Activated naive CD8-positive, alpha-beta T cell treated with anti-CD3 and anti-CD28 coated beads for 36 hours (primary cell): ENCODE data around the gene POLR3GL. TPM values are rescaled to one million over a fixed set of nuclear protein-coding genes. Genes with fewer than 3 reads are reported as not detected.

Experiments used
- DNase-seq: peaks from one replicate; pipeline ENCODE4 v3.0.0; 2021
- H3K27ac Mint-ChIP-seq: one replicate; pipeline ENCODE4 v1.8.0; 2022; ENCODE audit warnings: mild to moderate bottlenecking, moderate library complexity, mixed read lengths
- H3K27me3 Mint-ChIP-seq: one replicate; pipeline ENCODE4 v1.8.0; 2022; ENCODE audit warnings: mild to moderate bottlenecking, mixed read lengths
- H3K36me3 Mint-ChIP-seq: one replicate; pipeline ENCODE4 v1.8.0; 2021; ENCODE audit warnings: mild to moderate bottlenecking, mixed read lengths
- H3K4me1 Mint-ChIP-seq: one replicate; pipeline ENCODE4 v1.8.0; 2021; ENCODE audit warnings: mixed read lengths
- H3K4me3 Mint-ChIP-seq: one replicate; pipeline ENCODE4 v1.8.0; 2022; ENCODE audit warnings: mild to moderate bottlenecking, moderate library complexity, mixed read lengths
- H3K9me3 Mint-ChIP-seq: one replicate; pipeline ENCODE4 v1.8.0; 2022; ENCODE audit warnings: mixed read lengths
- total RNA-seq, 2 experiments: library from RNA; stranded (reverse); gene quantifications; one replicate each; pipeline ENCODE4 v1.2.3, GENCODE V29; 2021

The POLR3GL gene
- total RNA-seq, 2 experiments from 2014 or later = 21.1 to 21.9 TPM

GRCh38 chr1:145936247-145936646, 28.2 kb upstream of the POLR3GL start:
- H3K27me3 Mint-ChIP-seq = no peaks in the 10 kb centered on the region
- no peak overlapping the region for H3K27ac Mint-ChIP-seq
- no peak for DNase-seq
- H3K4me1 Mint-ChIP-seq = peaks cover 17% of the 10 kb centered on the region
- H3K9me3 Mint-ChIP-seq = no peaks in the 10 kb centered on the region
- H3K4me3 Mint-ChIP-seq = no peak overlapping the region
- H3K36me3 Mint-ChIP-seq = peaks cover 11% of the 10 kb centered on the region

GRCh38 chr1:145937436-145937835, 27.1 kb upstream of the POLR3GL start:
- H3K27me3 Mint-ChIP-seq = no peaks in the 10 kb centered on the region
- DNase-seq = no peak
- H3K4me3 Mint-ChIP-seq = no peak overlapping the region
- no peak overlapping the region for H3K27ac Mint-ChIP-seq
- no peaks in the 10 kb centered on the region for H3K9me3 Mint-ChIP-seq
- H3K36me3 Mint-ChIP-seq = peaks cover 10% of the 10 kb centered on the region
- peaks cover 11% of the 10 kb centered on the region for H3K4me1 Mint-ChIP-seq

GRCh38 chr1:145942405-145942804, 22.1 kb upstream of the POLR3GL start:
- no peak for DNase-seq

GRCh38 chr1:145942871-145943270, 21.6 kb upstream of the POLR3GL start:
- peak overlapping the region; percentile 31 for H3K27ac Mint-ChIP-seq

More at GRCh38 chr1:145942405-145942804, 22.1 kb upstream of the POLR3GL start:
- H3K27me3 Mint-ChIP-seq = no peaks in the 10 kb centered on the region
- H3K9me3 Mint-ChIP-seq = no peaks in the 10 kb centered on the region
- no peak overlapping the region for H3K27ac Mint-ChIP-seq
- no peak overlapping the region for H3K4me3 Mint-ChIP-seq
- H3K36me3 Mint-ChIP-seq = peaks cover 12% of the 10 kb centered on the region
- peaks cover 3% of the 10 kb centered on the region for H3K4me1 Mint-ChIP-seq

GRCh38 chr1:145944532-145944931, 20.0 kb upstream of the POLR3GL start:
- Mint-ChIP-seq H3K4me1 (peaks cover 10% of the 10 kb centered on the region), H3K27me3 (no peaks in the 10 kb centered on the region), H3K27ac (no peak overlapping the region), H3K4me3 (no peak overlapping the region), H3K9me3 (no peaks in the 10 kb centered on the region), H3K36me3 (peaks cover 15% of the 10 kb centered on the region)
- DNase-seq = no peak

More at GRCh38 chr1:145942871-145943270, 21.6 kb upstream of the POLR3GL start:
- Mint-ChIP-seq H3K27me3 (no peaks in the 10 kb centered on the region), H3K9me3 (no peaks in the 10 kb centered on the region), H3K36me3 (peaks cover 12% of the 10 kb centered on the region), H3K4me3 (no peak overlapping the region), H3K4me1 (peaks cover 3% of the 10 kb centered on the region)
- DNase-seq = no peak

- Mint-ChIP-seq H3K27ac (no peak overlapping the region), H3K36me3 (peaks cover 18% of the 10 kb centered on the region), H3K27me3 (no peaks in the 10 kb centered on the region), H3K9me3 (no peaks in the 10 kb centered on the region), H3K4me1 (peaks cover 24% of the 10 kb centered on the region), H3K4me3 (no peak overlapping the region)
- DNase-seq = no peak
Observed at GRCh38 chr1:145946477-145946986, 18.0 kb upstream of the POLR3GL start.

- DNase-seq = no peak
- Mint-ChIP-seq H3K36me3 (peaks cover 18% of the 10 kb centered on the region), H3K4me3 (no peak overlapping the region), H3K27ac (no peak overlapping the region), H3K27me3 (no peaks in the 10 kb centered on the region), H3K4me1 (peaks cover 28% of the 10 kb centered on the region), H3K9me3 (no peaks in the 10 kb centered on the region)
Observed at GRCh38 chr1:145947551-145947950, 16.9 kb upstream of the POLR3GL start.

- DNase-seq = no peak
- H3K27me3 Mint-ChIP-seq = no peaks in the 10 kb centered on the region
- H3K27ac Mint-ChIP-seq = no peak overlapping the region
- H3K4me3 Mint-ChIP-seq = no peak overlapping the region
- peaks cover 15% of the 10 kb centered on the region for H3K36me3 Mint-ChIP-seq
- H3K9me3 Mint-ChIP-seq = no peaks in the 10 kb centered on the region
- peaks cover 36% of the 10 kb centered on the region for H3K4me1 Mint-ChIP-seq
Observed at GRCh38 chr1:145949219-145949618, 15.3 kb upstream of the POLR3GL start.

GRCh38 chr1:145951526-145951925, 13.0 kb upstream of the POLR3GL start:
- H3K36me3 Mint-ChIP-seq = peaks cover 15% of the 10 kb centered on the region
- no peaks in the 10 kb centered on the region for H3K9me3 Mint-ChIP-seq
- H3K4me1 Mint-ChIP-seq = peaks cover 53% of the 10 kb centered on the region
- no peak overlapping the region for H3K27ac Mint-ChIP-seq
- H3K27me3 Mint-ChIP-seq = no peaks in the 10 kb centered on the region
- no peak overlapping the region for H3K4me3 Mint-ChIP-seq
- DNase-seq = no peak

GRCh38 chr1:145952903-145953302, 11.6 kb upstream of the POLR3GL start:
- Mint-ChIP-seq H3K4me3 (no peak overlapping the region), H3K9me3 (no peaks in the 10 kb centered on the region), H3K4me1 (peaks cover 55% of the 10 kb centered on the region), H3K27ac (no peak overlapping the region), H3K36me3 (peaks cover 15% of the 10 kb centered on the region), H3K27me3 (no peaks in the 10 kb centered on the region)
- DNase-seq = no peak

GRCh38 chr1:145953861-145954260, 10.6 kb upstream of the POLR3GL start:
- Mint-ChIP-seq H3K4me3 (no peak overlapping the region), H3K9me3 (no peaks in the 10 kb centered on the region), H3K27ac (no peak overlapping the region), H3K36me3 (peaks cover 13% of the 10 kb centered on the region), H3K27me3 (no peaks in the 10 kb centered on the region), H3K4me1 (peaks cover 62% of the 10 kb centered on the region)
- no peak for DNase-seq

GRCh38 chr1:145955436-145955835, 9.1 kb upstream of the POLR3GL start:
- H3K4me1 Mint-ChIP-seq = peaks cover 63% of the 10 kb centered on the region
- H3K4me3 Mint-ChIP-seq = peak overlapping the region; percentile 4
- H3K27me3 Mint-ChIP-seq = no peaks in the 10 kb centered on the region
- H3K36me3 Mint-ChIP-seq = peaks cover 13% of the 10 kb centered on the region
- H3K27ac Mint-ChIP-seq = no peak overlapping the region
- DNase-seq = no peak
- no peaks in the 10 kb centered on the region for H3K9me3 Mint-ChIP-seq

GRCh38 chr1:145956361-145956760, 8.1 kb upstream of the POLR3GL start:
- Mint-ChIP-seq H3K27me3 (no peaks in the 10 kb centered on the region), H3K9me3 (no peaks in the 10 kb centered on the region), H3K4me3 (peak overlapping the region; percentile 97), H3K27ac (peak overlapping the region; percentile 92), H3K4me1 (peaks cover 57% of the 10 kb centered on the region), H3K36me3 (peaks cover 19% of the 10 kb centered on the region)
- no peak for DNase-seq

- no peak for DNase-seq
- Mint-ChIP-seq H3K9me3 (no peaks in the 10 kb centered on the region), H3K4me1 (peaks cover 55% of the 10 kb centered on the region), H3K4me3 (peak overlapping the region; percentile 97), H3K27me3 (no peaks in the 10 kb centered on the region), H3K36me3 (peaks cover 22% of the 10 kb centered on the region), H3K27ac (peak overlapping the region; percentile 92)
Observed at GRCh38 chr1:145956781-145957442, 7.6 kb upstream of the POLR3GL start.

GRCh38 chr1:145957443-145958319, 6.8 kb upstream of the POLR3GL start, which contains the start of gene LIX1L:
Gene LIX1L (minus strand): TSS chr1:145958017. CDS start chr1:145957927, 90 bp downstream.
- Mint-ChIP-seq H3K4me1 (peaks cover 56% of the 10 kb centered on the region), H3K4me3 (peak within 1 kb of the TSS; percentile 97), H3K36me3 (peaks cover 22% of the 10 kb centered on the region), H3K27me3 (no peaks in the 10 kb centered on the region), H3K9me3 (no peaks in the 10 kb centered on the region), H3K27ac (peak within 1 kb of the TSS; percentile 92)
- peak; percentile 96 for DNase-seq
